K562 (cell line): Measurements from ENCODE around the gene HTRA3. TPM values are rescaled to one million over a fixed set of nuclear protein-coding genes. Genes with fewer than 3 reads are reported as not detected.

ENCODE experiments used
- ATAC-seq: fragments of 200-7000 bp; cut with Tn5 transposase; 3 replicates; pipeline ENCODE4 v1.9.1; 2020; ENCODE audit warnings: moderate library complexity
- BruUV-seq: library from RNA; stranded (reverse); fragments of 400-500 nt; replicated peaks from 2 replicates; lab custom pipeline; 2021; lab: Mats Ljungman, UMichigan
- CTCF ChIA-PET: fragments of 300-600 bp; formaldehyde crosslinking; extraction: SDS; loops from one replicate; lab custom pipeline; 2021; ENCODE audit warnings: low intra/inter-chr PET ratio; lab: Yijun Ruan, JAX
- POLR2A ChIA-PET: fragments of 300-600, 350-650 bp; sonication (Branson Sonifier 250); formaldehyde crosslinking; extraction: SDS; loops from one replicate; lab custom pipeline; 2021; ENCODE audit warnings: antibody characterized with exemption, inconsistent platforms; lab: Yijun Ruan, JAX
- DNase-seq, 4 experiments: peaks; one replicate each; pipeline versions ENCODE4 v3.0.0 to v3.0.0-alpha.2; 2011 to 2018; ENCODE audit warnings: low spot score in 3 of 4, mixed read lengths in 3 of 4; ENCODE audit errors: extremely low read depth in 1 of 4
- FAIRE-seq: peaks from 2 replicates; lab custom pipeline; 2011; peaks lifted over from hg19 to GRCh38; lab: Jason Lieb, UNC
- H2AFZ ChIP-seq: 2 replicates; pipeline ENCODE4 v1.6.0; 2011; ENCODE audit warnings: low read depth, low read length, control low read depth, inconsistent platforms
- H3K27ac ChIP-seq: fragments of 200-600 bp; 3 replicates; pipeline ENCODE4 v1.8.0; 2011; ENCODE audit warnings: low read depth, mild to moderate bottlenecking, control low read depth, inconsistent platforms, low read length, moderate library complexity, mixed read lengths; ENCODE audit errors: extremely low read depth
- H3K27me3 ChIP-seq, 2 experiments: fragments of 300-600 bp in 1 of 2; 2 replicates in 1 of 2; 3 replicates in 1 of 2; pipeline versions ENCODE4 v1.6.0 to v1.8.0; 2011; ENCODE audit warnings: inconsistent platforms in 2 of 2, low read length in 2 of 2, mild to moderate bottlenecking in 1 of 2, mixed read lengths in 1 of 2, moderate library complexity in 1 of 2; ENCODE audit not compliant: control insufficient read depth in 2 of 2, insufficient read depth in 2 of 2
- H3K36me3 ChIP-seq: fragments of 300-600 bp; 3 replicates; pipeline ENCODE4 v1.8.0; 2011; ENCODE audit warnings: mild to moderate bottlenecking, low read length, inconsistent platforms; ENCODE audit not compliant: control insufficient read depth, insufficient read depth
- H3K4me1 ChIP-seq, 2 experiments: fragments of 200-600 bp in 1 of 2; replicated peaks in 1 of 2; 2 replicates in 1 of 2; 3 replicates in 1 of 2; pipeline versions ENCODE4 v1.5.1 to v1.8.0; 2011; ENCODE audit warnings: inconsistent platforms in 2 of 2, low read length in 2 of 2, mild to moderate bottlenecking in 1 of 2, mixed read lengths in 1 of 2, moderate library complexity in 1 of 2; ENCODE audit not compliant: control insufficient read depth in 2 of 2, insufficient read depth in 2 of 2
- H3K4me2 ChIP-seq: 2 replicates; pipeline ENCODE4 v1.6.1; 2011; ENCODE audit warnings: low read length, control low read depth, inconsistent platforms, mixed read lengths; ENCODE audit not compliant: insufficient read depth
- H3K4me3 ChIP-seq: fragments of 200-600 bp; sonication (generic), shearing (Covaris generic); 2 replicates; pipeline ENCODE4 v1.5.1; 2016; ENCODE audit warnings: control low read depth, inconsistent platforms
- H3K79me2 ChIP-seq: fragments of 200-600 bp; 3 replicates; pipeline ENCODE4 v1.8.0; 2011; ENCODE audit warnings: low read length, inconsistent platforms; ENCODE audit not compliant: control insufficient read depth, insufficient read depth
- H3K9ac ChIP-seq, 2 experiments: 2 replicates each; pipeline versions ENCODE4 v1.6.0 to v1.6.1; 2011; ENCODE audit warnings: low read depth in 2 of 2, low read length in 2 of 2, control low read depth in 1 of 2, inconsistent platforms in 1 of 2, mild to moderate bottlenecking in 1 of 2, mixed read lengths in 1 of 2; ENCODE audit not compliant: insufficient read depth in 1 of 2
- H3K9me1 ChIP-seq: one replicate; pipeline ENCODE4 v1.6.0; 2011; ENCODE audit warnings: inconsistent platforms, mild to moderate bottlenecking, low read length, moderate library complexity; ENCODE audit not compliant: control insufficient read depth, insufficient read depth
- H3K9me3 ChIP-seq: replicated peaks from 2 replicates; pipeline ENCODE4 v1.5.1; 2011; ENCODE audit warnings: low read depth, low read length, inconsistent platforms; ENCODE audit not compliant: control insufficient read depth, insufficient read depth
- H4K20me1 ChIP-seq: replicated peaks from 2 replicates; pipeline ENCODE4 v1.6.1; 2011; ENCODE audit warnings: low read length, inconsistent platforms, mixed read lengths; ENCODE audit not compliant: control insufficient read depth, insufficient read depth
- BMI1 ChIP-seq: fragments of 150-350 bp; IDR thresholded peaks from 2 replicates; pipeline ENCODE4 v1.6.1; 2014; ENCODE audit warnings: low read length
- CBX2 ChIP-seq: fragments of 200-600 bp; sonication (generic); IDR thresholded peaks from one replicate; pipeline ENCODE4 v1.6.1; 2012; ENCODE audit warnings: mild to moderate bottlenecking, low read length, inconsistent platforms; ENCODE audit not compliant: insufficient read depth, poor library complexity, severe bottlenecking
- CREBBP ChIP-seq: IDR thresholded peaks from one replicate; pipeline ENCODE4 v1.6.1; 2012; ENCODE audit warnings: low read depth, mild to moderate bottlenecking, control low read depth, inconsistent platforms, low read length
- HOXB6 ChIP-seq: fragments of 250-450 bp; sonication (Bioruptor Pico); IDR thresholded peaks from 2 replicates; pipeline ENCODE4 v1.5.1; 2022; ENCODE audit warnings: mild to moderate bottlenecking, borderline replicate concordance
- KDM2B ChIP-seq: fragments of 250-450 bp; sonication (Bioruptor Pico); IDR thresholded peaks from 2 replicates; pipeline ENCODE4 v1.8.0; 2021; ENCODE audit warnings: mild to moderate bottlenecking, moderate library complexity
- NR1H2 ChIP-seq: sonication (generic); formaldehyde crosslinking; IDR thresholded peaks from 2 replicates; pipeline ENCODE4 v1.4.0; 2020; ENCODE audit warnings: mild to moderate bottlenecking, missing genetic modification reagents
- PCBP1 ChIP-seq: fragments of 200-400 bp; formaldehyde crosslinking; IDR thresholded peaks from 2 replicates; pipeline ENCODE4 v1.6.1; 2018; ENCODE audit warnings: mild to moderate bottlenecking, low read depth, low read length; ENCODE audit not compliant: poor library complexity, severe bottlenecking
- PPARD ChIP-seq: fragments of 250-450 bp; sonication (Bioruptor Pico); IDR thresholded peaks from 2 replicates; pipeline ENCODE4 v1.8.0; 2022; ENCODE audit warnings: inconsistent platforms, mild to moderate bottlenecking, moderate library complexity
- PURB ChIP-seq: sonication (generic); formaldehyde crosslinking; IDR thresholded peaks from 2 replicates; pipeline ENCODE4 v1.9.0; 2021; ENCODE audit warnings: low read depth, mild to moderate bottlenecking, missing genetic modification reagents
- RAD21 ChIP-seq, 2 experiments: fragments of 250-450 bp in 1 of 2; fragments of 450-650 bp in 1 of 2; sonication (Bioruptor Pico) in 1 of 2; formaldehyde crosslinking in 1 of 2; IDR thresholded peaks in 1 of 2; conservative IDR thresholded peaks in 1 of 2; 2 replicates each; pipeline versions ENCODE4 v1.4.0 to v1.8.0; 2020 to 2022; ENCODE audit warnings: mild to moderate bottlenecking in 2 of 2, moderate library complexity in 1 of 2
- SMARCA5 ChIP-seq: fragments of 450-650 bp; IDR thresholded peaks from 2 replicates; pipeline ENCODE4 v1.6.1; 2016
- YY1 ChIP-seq, 3 experiments: IDR thresholded peaks; 2 replicates each; pipeline ENCODE4 v1.6.1; 2011; ENCODE audit warnings: low read length in 2 of 3, mild to moderate bottlenecking in 2 of 3, moderate library complexity in 2 of 3, borderline replicate concordance in 1 of 3, control low read depth in 1 of 3, low read depth in 1 of 3; ENCODE audit not compliant: insufficient read depth in 3 of 3, insufficient replicate concordance in 2 of 3, control insufficient read depth in 1 of 3, insufficient read length in 1 of 3; ENCODE audit errors: extremely low read depth in 1 of 3
- WGBS: fragments of 100-300 bp; shearing (Covaris generic); methylation state at CpG from one replicate; pipeline ENCODE4 v1.1.6; 2016; ENCODE audit warnings: low coverage, mixed read lengths; ENCODE audit not compliant: insufficient coverage; ENCODE audit errors: missing lambda C conversion rate; 5-methylcytosine and 5-hydroxymethylcytosine counted together
- in situ Hi-C: fragments of 300-500 bp; cut with MboI; formaldehyde crosslinking; loops from 4 replicates; pipeline ENCODE4 v1.15.0; 2018; ENCODE audit warnings: inconsistent platforms, mixed read lengths
- intact Hi-C: fragments of 100-400 bp; cut with micrococcal nuclease; formaldehyde crosslinking; loops from 2 replicates; pipeline ENCODE4 v1.14.2; 2022
- polyA plus RNA-seq, 8 experiments: library from polyadenylated mRNA; depleted of rRNA in 4 of 8; stranded (reverse) in 5 of 8; unstranded in 3 of 8; fragments of >200 nt; fragmentation: Nextera tagmentation in 2 of 8; fragmentation: Illumina TruSeq in 1 of 8; extraction: Ambion mirVana in 2 of 8; extraction: Trizol in 1 of 8; gene quantifications; 2 replicates each; pipeline versions ENCODE4 v1.2.1 to v1.2.3, GENCODE V29; 2011 to 2014; ENCODE audit warnings: inconsistent platforms in 1 of 8, missing spikeins in 1 of 8
- total RNA-seq, 7 experiments: library from RNA; depleted of rRNA in 6 of 7; stranded (reverse); fragments of >200 nt in 6 of 7; fragmentation: Illumina TruSeq in 2 of 7; extraction: Trizol in 2 of 7; gene quantifications; 2 replicates each; pipeline versions ENCODE4 v1.2.1 to v1.2.3, GENCODE V29; 2011 to 2021; ENCODE audit warnings: low replicate concordance in 1 of 7
- TF ChIP-seq, protein P1 (sequence below): fragments of 450-650 bp; formaldehyde crosslinking; IDR thresholded peaks from 2 replicates; pipeline ENCODE4 v1.4.0; 2022; ENCODE audit warnings: missing genetic modification characterization
- TF ChIP-seq, protein P2 (sequence below): sonication (generic); formaldehyde crosslinking; IDR thresholded peaks from 2 replicates; pipeline ENCODE4 v1.9.0; 2022; ENCODE audit warnings: mild to moderate bottlenecking, missing genetic modification reagents
- TF ChIP-seq, protein P3 (sequence below): fragments of 450-650 bp; IDR thresholded peaks from 2 replicates; pipeline ENCODE4 v1.7.0; 2016; ENCODE audit warnings: borderline replicate concordance

HTRA3 gene
- total and polyA plus RNA-seq, 9 of the 15 experiments (the other 6 are each of a cell fraction or from before 2014, with no cell fraction given), result 0.04 TPM; not detected in 8

DNA sequence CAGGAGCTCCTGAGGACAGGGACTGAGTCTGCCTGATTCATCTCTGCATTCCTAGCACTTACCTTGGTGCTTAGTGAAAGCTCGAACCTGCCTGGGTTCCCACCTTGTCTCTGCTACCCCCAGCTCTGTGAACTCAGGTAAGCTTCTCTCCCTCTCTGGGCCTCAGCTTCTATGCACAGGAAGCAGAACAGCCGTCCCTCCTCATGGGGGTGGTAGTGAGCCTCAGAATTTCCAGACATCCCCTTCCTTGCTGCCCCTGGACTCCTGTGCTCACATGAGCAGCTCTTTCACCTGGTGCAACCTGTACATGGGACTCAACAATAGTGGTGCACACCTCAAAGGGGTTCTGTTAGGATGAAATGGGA, 50.8 kb downstream of the HTRA3 start (continued):
- TF ChIP-seq RAD21 (CRISPR knock-in tag; conservative IDR thresholded peaks at IDR 0.05 in 1 of 2, IDR thresholded peaks at IDR 0.05 in 1 of 2) (peak in 1 of 2 experiments; percentile 65; a peak in 2 of 4 replicates), NR1H2 (CRISPR knock-in tag) (no peak), PCBP1 (no peak)
- TF ChIP-seq, all 486 proteins: peak for 4

DNA sequence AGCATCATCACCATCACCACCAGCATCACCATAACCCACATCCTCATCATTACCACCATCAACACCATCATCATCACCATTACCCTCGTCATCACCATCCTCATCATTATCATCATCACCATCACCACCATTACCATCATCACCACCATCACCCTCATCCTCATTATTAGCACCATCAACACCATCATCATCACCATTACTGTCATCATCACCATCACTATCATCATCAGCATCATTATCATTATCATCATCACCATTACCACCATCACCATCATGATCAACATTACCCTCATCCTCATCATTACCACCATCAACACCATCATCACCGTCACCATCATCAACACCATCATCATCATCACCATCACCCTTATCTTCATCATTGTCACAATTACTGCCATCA, 51.7 kb downstream of the HTRA3 start:
- 7% methylated on average over 2 of the region's 2 CpGs for WGBS
- no TSS peak for BruUV-seq
- H3K9me1 ChIP-seq, result no peaks in the 10 kb centered on the region
- H3K4me2 ChIP-seq, result no peak overlapping the region
- H4K20me1 ChIP-seq, result 0 out of 2 replicates have a peak, but pooled peaks cover 4% of the 10 kb centered on the region
- intact Hi-C loops, result loop anchor here (5.0 kb wide), 1 partner anchor 81 kb away; no protein-coding TSS in a partner anchor
- no peak overlapping the region for H2AFZ ChIP-seq
- no peak overlapping the region for H3K9ac ChIP-seq
- H3K4me1 ChIP-seq, result peaks cover 0 to 7% of the 10 kb centered on the region in 2 experiments; a peak in 1 of 5 replicates
- ChIA-PET POLR2A (no interaction called here), CTCF (interaction anchor here (1.5 kb wide), 1 partner anchor 82 kb away, joined by 5 read pairs; no protein-coding TSS in a partner anchor)
- DNase-seq (no peak), ATAC-seq (no peak), FAIRE-seq (no peak)
- H3K27ac ChIP-seq, result no peak overlapping the region
- H3K4me3 ChIP-seq, result no peak overlapping the region
- no peaks in the 10 kb centered on the region for H3K36me3 ChIP-seq
- in situ Hi-C loops, result no loop called here
- peaks cover 0 to 39% of the 10 kb centered on the region in 2 experiments; a peak in 2 of 5 replicates for H3K27me3 ChIP-seq
- no peaks in the 10 kb centered on the region for H3K79me2 ChIP-seq
- H3K9me3 ChIP-seq, result no peaks in the 10 kb centered on the region; the same call in 1 of the 2 replicates
- peak; percentile 56; the same call in 1 of the 2 replicates for TF ChIP-seq SMARCA5
- no peak for TF ChIP-seq PPARD
- no peak for TF ChIP-seq HOXB6 (CRISPR knock-in tag)
- TF ChIP-seq BMI1, result no peak
- TF ChIP-seq, protein P1, sequence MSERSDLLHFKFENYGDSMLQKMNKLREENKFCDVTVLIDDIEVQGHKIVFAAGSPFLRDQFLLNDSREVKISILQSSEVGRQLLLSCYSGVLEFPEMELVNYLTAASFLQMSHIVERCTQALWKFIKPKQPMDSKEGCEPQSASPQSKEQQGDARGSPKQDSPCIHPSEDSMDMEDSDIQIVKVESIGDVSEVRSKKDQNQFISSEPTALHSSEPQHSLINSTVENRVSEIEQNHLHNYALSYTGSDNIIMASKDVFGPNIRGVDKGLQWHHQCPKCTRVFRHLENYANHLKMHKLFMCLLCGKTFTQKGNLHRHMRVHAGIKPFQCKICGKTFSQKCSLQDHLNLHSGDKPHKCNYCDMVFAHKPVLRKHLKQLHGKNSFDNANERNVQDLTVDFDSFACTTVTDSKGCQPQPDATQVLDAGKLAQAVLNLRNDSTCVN (CRISPR knock-in tag), result 0 out of 2 replicates have a peak, but pooled peaks have one; percentile 53
- no peak for TF ChIP-seq CREBBP
- no peak for TF ChIP-seq PURB (CRISPR knock-in tag)
- TF ChIP-seq, protein P2, sequence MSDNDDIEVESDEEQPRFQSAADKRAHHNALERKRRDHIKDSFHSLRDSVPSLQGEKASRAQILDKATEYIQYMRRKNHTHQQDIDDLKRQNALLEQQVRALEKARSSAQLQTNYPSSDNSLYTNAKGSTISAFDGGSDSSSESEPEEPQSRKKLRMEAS (CRISPR knock-in tag), result no peak
- TF ChIP-seq YY1 (IDR thresholded peaks at IDR 0.05; ENCODE audit: borderline replicate concordance in 1 of 3, control insufficient read depth in 1 of 3, extremely low read depth in 1 of 3, insufficient read depth in 3 of 3, insufficient read length in 1 of 3, insufficient replicate concordance in 2 of 3, low read depth in 1 of 3, low read length in 2 of 3), result no peak
- no peak for TF ChIP-seq KDM2B (CRISPR knock-in tag)
- TF ChIP-seq, protein P3, sequence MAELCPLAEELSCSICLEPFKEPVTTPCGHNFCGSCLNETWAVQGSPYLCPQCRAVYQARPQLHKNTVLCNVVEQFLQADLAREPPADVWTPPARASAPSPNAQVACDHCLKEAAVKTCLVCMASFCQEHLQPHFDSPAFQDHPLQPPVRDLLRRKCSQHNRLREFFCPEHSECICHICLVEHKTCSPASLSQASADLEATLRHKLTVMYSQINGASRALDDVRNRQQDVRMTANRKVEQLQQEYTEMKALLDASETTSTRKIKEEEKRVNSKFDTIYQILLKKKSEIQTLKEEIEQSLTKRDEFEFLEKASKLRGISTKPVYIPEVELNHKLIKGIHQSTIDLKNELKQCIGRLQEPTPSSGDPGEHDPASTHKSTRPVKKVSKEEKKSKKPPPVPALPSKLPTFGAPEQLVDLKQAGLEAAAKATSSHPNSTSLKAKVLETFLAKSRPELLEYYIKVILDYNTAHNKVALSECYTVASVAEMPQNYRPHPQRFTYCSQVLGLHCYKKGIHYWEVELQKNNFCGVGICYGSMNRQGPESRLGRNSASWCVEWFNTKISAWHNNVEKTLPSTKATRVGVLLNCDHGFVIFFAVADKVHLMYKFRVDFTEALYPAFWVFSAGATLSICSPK, result 0 out of 2 replicates have a peak, but pooled peaks have one; percentile 29
- no peak for TF ChIP-seq CBX2
